Immature natural killer cell (primary cell): ENCODE results near the gene SLC36A3. TPM values are rescaled to one million over a fixed set of nuclear protein-coding genes. Genes with fewer than 3 reads are reported as not detected.
"Not testable (repeated sequence)": the region's sequence is repeated elsewhere in the genome, so short reads cannot be mapped to it uniquely, and the experiment has no call there.

ENCODE experiments used
- DNase-seq, 3 donors: peaks; one replicate each; pipeline ENCODE4 v3.0.0; 2022; ENCODE audit warnings: mixed read lengths in 1 of 3
- H3K27ac Mint-ChIP-seq, 6 donors: one replicate each; pipeline ENCODE4 v1.8.0; 2020; ENCODE audit warnings: mixed read lengths in 6 of 6, mild to moderate bottlenecking in 5 of 6, inconsistent platforms in 4 of 6, moderate library complexity in 3 of 6
- H3K27me3 Mint-ChIP-seq, 3 donors: one replicate each; pipeline ENCODE4 v1.8.0; 2020 to 2021; ENCODE audit warnings: low read depth in 3 of 3, mild to moderate bottlenecking in 3 of 3, mixed read lengths in 3 of 3, moderate library complexity in 3 of 3, inconsistent platforms in 1 of 3
- H3K36me3 Mint-ChIP-seq, 3 donors: one replicate each; pipeline ENCODE4 v1.8.0; 2020; ENCODE audit warnings: mixed read lengths in 3 of 3, inconsistent platforms in 2 of 3, mild to moderate bottlenecking in 2 of 3
- H3K4me1 Mint-ChIP-seq, 2 donors: one replicate each; pipeline ENCODE4 v1.8.0; 2020; ENCODE audit warnings: inconsistent platforms in 2 of 2, mild to moderate bottlenecking in 2 of 2, mixed read lengths in 2 of 2, moderate library complexity in 1 of 2
- H3K4me3 Mint-ChIP-seq, 5 donors: one replicate each; pipeline ENCODE4 v1.8.0; 2020; ENCODE audit warnings: mild to moderate bottlenecking in 5 of 5, mixed read lengths in 5 of 5, inconsistent platforms in 3 of 5, moderate library complexity in 3 of 5
- H3K9me3 Mint-ChIP-seq, 6 donors: one replicate each; pipeline ENCODE4 v1.8.0; 2020; ENCODE audit warnings: mild to moderate bottlenecking in 6 of 6, mixed read lengths in 6 of 6, inconsistent platforms in 4 of 6, moderate library complexity in 3 of 6
- polyA plus RNA-seq, 3 donors: library from polyadenylated mRNA; unstranded; fragments of 300-500 nt; fragmentation: Illumina TruSeq; gene quantifications; one replicate each; pipeline ENCODE4 v1.2.3, GENCODE V29; 2021

SLC36A3 gene
- polyA plus RNA-seq, 3 donors from 2014 or later = not detected

GRCh38 chr5:151235239-151235571 lies 68.4 kb downstream of the SLC36A3 start:
- Mint-ChIP-seq H3K4me3 (peak overlapping the region in 1 of 5 donors; percentile 1), H3K27ac (peak overlapping the region in 3 of 6 donors; percentile 10 to 80 (median 53)), H3K4me1 (peaks cover 20 to 28% of the 10 kb centered on the region in 2 donors)
- not testable (repeated sequence) for H3K36me3 Mint-ChIP-seq, H3K9me3 Mint-ChIP-seq, H3K27me3 Mint-ChIP-seq, DNase-seq

DNA sequence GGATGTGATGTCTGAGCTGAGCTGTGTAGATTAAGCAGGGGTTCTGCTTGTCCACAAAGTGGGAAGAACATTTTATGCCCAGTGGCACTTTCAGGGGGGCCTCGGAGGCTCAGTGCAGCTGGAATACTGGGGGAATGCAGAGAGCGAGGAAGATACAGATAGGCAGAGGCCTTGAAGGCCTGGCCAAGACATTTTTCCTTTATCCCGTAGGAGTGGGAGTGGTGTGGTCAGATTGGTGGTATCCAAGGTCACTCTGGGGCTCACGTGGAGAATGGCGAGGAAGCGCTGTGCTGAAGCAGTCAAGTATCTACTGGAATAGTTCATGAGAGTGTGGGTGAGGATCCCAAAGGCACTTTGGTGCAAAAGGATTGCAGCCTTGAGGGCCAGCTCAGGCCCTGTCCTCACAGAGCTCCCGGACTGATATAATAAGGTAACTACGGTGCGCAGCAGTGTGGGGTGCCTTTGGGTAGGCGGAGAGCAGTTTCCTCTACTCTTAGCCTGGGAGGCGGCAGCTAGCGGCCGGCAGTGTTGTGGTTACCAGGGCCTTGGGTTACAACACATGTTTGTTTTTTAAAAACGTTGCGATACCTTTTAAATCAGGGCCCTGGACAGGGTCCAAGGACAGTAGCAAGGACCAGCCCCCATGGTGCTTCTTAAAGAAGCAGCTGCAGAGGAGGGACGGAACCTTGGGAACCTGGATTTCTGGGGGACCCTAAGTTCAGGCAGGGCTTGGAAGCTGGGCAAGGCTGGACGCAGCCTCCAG lies 68.9 kb downstream of the SLC36A3 start:
- Mint-ChIP-seq H3K4me3 (peak overlapping the region; percentile 5 to 70 (median 50)), H3K9me3 (no peaks in the 10 kb centered on the region), H3K36me3 (peaks cover 0 to 4% (median 0%) of the 10 kb centered on the region in 3 donors), H3K27me3 (peaks cover 0 to 4% (median 2%) of the 10 kb centered on the region in 3 donors), H3K4me1 (peaks cover 20 to 28% of the 10 kb centered on the region in 2 donors), H3K27ac (peak overlapping the region in 5 of 6 donors; percentile 17 to 84 (median 69))
- peak in 2 of 3 donors; percentile 44 to 47 for DNase-seq

DNA sequence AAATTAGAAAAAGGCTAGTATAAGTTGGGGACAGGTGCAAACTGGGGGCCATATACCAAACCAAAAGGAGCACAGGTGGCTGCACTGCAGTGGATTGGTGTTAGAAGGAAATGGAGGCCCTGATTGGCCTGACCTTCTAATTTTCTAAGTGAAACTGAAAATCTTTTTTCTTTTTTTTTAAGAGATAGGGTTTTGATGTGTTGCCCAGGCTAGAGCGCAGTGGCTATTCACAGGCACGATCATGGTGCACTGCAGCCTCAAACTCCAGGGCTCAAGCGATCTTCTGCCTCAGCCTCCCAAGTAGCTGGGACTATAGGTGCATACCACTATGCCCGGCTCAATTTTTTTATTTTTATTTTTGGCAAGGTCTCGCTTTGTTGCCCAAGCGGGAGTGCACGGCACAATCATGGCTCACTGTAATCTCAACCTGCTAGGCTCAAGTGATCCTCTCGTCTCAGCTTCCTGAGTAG lies 69.9 kb downstream of the SLC36A3 start:
- no peak for DNase-seq
- peaks cover 18 to 21% of the 10 kb centered on the region in 2 donors for H3K4me1 Mint-ChIP-seq
- peaks cover 0 to 4% (median 2%) of the 10 kb centered on the region in 3 donors for H3K27me3 Mint-ChIP-seq
- no peak overlapping the region for H3K4me3 Mint-ChIP-seq
- H3K27ac Mint-ChIP-seq = no peak overlapping the region
- peaks cover 0 to 4% (median 0%) of the 10 kb centered on the region in 3 donors for H3K36me3 Mint-ChIP-seq
- no peaks in the 10 kb centered on the region for H3K9me3 Mint-ChIP-seq

GRCh38 chr5:151231359-151231758 lies 72.2 kb downstream of the SLC36A3 start:
- no peaks in the 10 kb centered on the region for H3K9me3 Mint-ChIP-seq
- peaks cover 18 to 21% of the 10 kb centered on the region in 2 donors for H3K4me1 Mint-ChIP-seq
- H3K36me3 Mint-ChIP-seq = peaks cover 0 to 4% (median 0%) of the 10 kb centered on the region in 3 donors
- H3K4me3 Mint-ChIP-seq = no peak overlapping the region
- H3K27ac Mint-ChIP-seq = no peak overlapping the region
- no peak for DNase-seq
- peaks cover 0 to 2% (median 1%) of the 10 kb centered on the region in 3 donors for H3K27me3 Mint-ChIP-seq

GRCh38 chr5:151230048-151230680 lies 73.4 kb downstream of the SLC36A3 start:
- Mint-ChIP-seq H3K36me3 (peaks cover 0 to 4% (median 0%) of the 10 kb centered on the region in 3 donors), H3K27ac (no peak overlapping the region), H3K27me3 (peaks cover 0 to 2% (median 1%) of the 10 kb centered on the region in 3 donors), H3K4me3 (no peak overlapping the region), H3K4me1 (peaks cover 17 to 27% of the 10 kb centered on the region in 2 donors), H3K9me3 (no peaks in the 10 kb centered on the region)
- DNase-seq = no peak

GRCh38 chr5:151228986-151229385 lies 74.6 kb downstream of the SLC36A3 start:
- Mint-ChIP-seq H3K4me3 (no peak overlapping the region), H3K27ac (no peak overlapping the region), H3K4me1 (peaks cover 17 to 27% of the 10 kb centered on the region in 2 donors)

DNA sequence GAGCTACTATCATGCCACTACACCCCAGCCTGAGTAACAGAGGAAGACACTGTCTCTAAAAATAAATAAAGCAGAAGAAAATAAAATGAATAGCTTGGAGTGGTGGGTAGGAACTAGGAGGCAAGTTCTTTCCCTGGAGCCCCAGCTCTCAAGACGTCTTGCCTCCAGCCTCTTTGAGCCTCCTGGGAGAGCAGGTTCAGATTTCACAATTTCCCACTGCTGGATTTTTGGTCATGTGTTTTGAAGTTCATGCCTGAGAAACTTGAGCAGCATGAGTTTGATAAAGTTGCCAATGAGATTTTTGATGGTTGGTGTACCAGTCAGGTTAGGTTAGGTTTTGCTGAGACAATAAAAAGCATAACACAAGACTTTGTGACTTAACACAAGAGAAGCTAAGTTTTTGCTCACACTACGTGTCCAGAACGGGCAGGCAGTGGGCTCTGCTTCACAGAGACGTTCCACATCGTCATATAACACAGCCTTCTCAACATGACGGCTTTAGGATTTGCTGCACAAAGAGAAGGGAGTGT lies 75.6 kb downstream of the SLC36A3 start:
- peaks cover 18 to 21% of the 10 kb centered on the region in 2 donors for H3K4me1 Mint-ChIP-seq
- no peaks in the 10 kb centered on the region for H3K9me3 Mint-ChIP-seq
- peaks cover 0 to 4% (median 0%) of the 10 kb centered on the region in 3 donors for H3K36me3 Mint-ChIP-seq
- H3K27ac Mint-ChIP-seq = no peak overlapping the region
- no peak overlapping the region for H3K4me3 Mint-ChIP-seq
- DNase-seq = no peak
- peaks cover 0 to 7% (median 2%) of the 10 kb centered on the region in 3 donors for H3K27me3 Mint-ChIP-seq

More at GRCh38 chr5:151228986-151229385, 74.6 kb downstream of the SLC36A3 start:
- Mint-ChIP-seq H3K36me3 (peaks cover 0 to 4% (median 0%) of the 10 kb centered on the region in 3 donors), H3K9me3 (no peaks in the 10 kb centered on the region), H3K27me3 (peaks cover 0 to 3% (median 2%) of the 10 kb centered on the region in 3 donors)
- DNase-seq = no peak

Other genes starting within 250 kb of the SLC36A3 start
- gene TNIP1, start 222.7 kb downstream of the SLC36A3 start, polyA plus RNA-seq = 10 to 100 TPM; 21.8 to 62.4 (median 40.2) TPM
- gene ANXA6, start 146.0 kb downstream of the SLC36A3 start, polyA plus RNA-seq = 100 to 1,000 TPM; 313 to 679 (median 395) TPM
- 100 to 1,000 TPM in 2 of 3 donors, 10 to 100 TPM in 1; 88.1 to 256 (median 149) TPM for gene CCDC69, start 79.7 kb downstream of the SLC36A3 start, polyA plus RNA-seq
- 1 to 10 TPM; 4.6 to 8.7 (median 5.2) TPM for gene GM2A, start 50.6 kb downstream of the SLC36A3 start, polyA plus RNA-seq
- not detected for gene SLC36A2, start 43.8 kb upstream of the SLC36A3 start, polyA plus RNA-seq
- gene SLC36A1, start 143.8 kb upstream of the SLC36A3 start, polyA plus RNA-seq = 1 to 10 TPM in 2 of 3 donors, under 1 TPM in 1; 0.51 to 2.8 (median 1.4) TPM